Liver (tissue), 3 donors: ENCODE data around the gene VSTM2L.

Source experiments
- EGR1 ChIP-seq, 2 donors: IDR thresholded peaks; 2 replicates each; pipeline ENCODE4 v1.6.1; 2016 to 2018; ENCODE audit warnings: antibody characterized with exemption in 2 of 2, low read depth in 2 of 2
- GABPA ChIP-seq, 2 donors: IDR thresholded peaks in 1 of 2; conservative IDR thresholded peaks in 1 of 2; 2 replicates each; pipeline ENCODE4 v1.6.1; 2016; ENCODE audit warnings: antibody characterized with exemption in 2 of 2, mild to moderate bottlenecking in 1 of 2, moderate library complexity in 1 of 2
- HNF4A ChIP-seq, 2 donors: conservative IDR thresholded peaks; 2 replicates each; pipeline ENCODE4 v1.6.1; 2016; ENCODE audit warnings: antibody characterized with exemption in 2 of 2, mild to moderate bottlenecking in 2 of 2
- JUND ChIP-seq, 2 donors: IDR thresholded peaks; 2 replicates each; pipeline ENCODE4 v1.6.1; 2016; ENCODE audit warnings: antibody characterized with exemption in 2 of 2
- RXRA ChIP-seq, 2 donors: IDR thresholded peaks; 2 replicates each; pipeline ENCODE4 v1.6.1; 2017 to 2018; ENCODE audit warnings: antibody characterized with exemption in 2 of 2, mild to moderate bottlenecking in 1 of 2
- TAF1 ChIP-seq: conservative IDR thresholded peaks from 2 replicates; pipeline ENCODE4 v1.6.1; 2016; ENCODE audit warnings: antibody characterized with exemption, mild to moderate bottlenecking
- YY1 ChIP-seq: IDR thresholded peaks from 2 replicates; pipeline ENCODE4 v1.6.1; 2016; ENCODE audit warnings: antibody characterized with exemption, mild to moderate bottlenecking
- TF ChIP-seq, protein P1 (sequence below): fragments of 150-350 bp; IDR thresholded peaks from 2 replicates; pipeline ENCODE4 v1.5.1; 2017; ENCODE audit warnings: improper control_type of control experiment, low read depth, low read length; ENCODE audit not compliant: missing input control
- TF ChIP-seq, protein P2 (sequence below): IDR thresholded peaks from 2 replicates; pipeline ENCODE4 v1.6.1; 2016; ENCODE audit warnings: antibody characterized with exemption
- TF ChIP-seq, protein P3 (sequence below): IDR thresholded peaks from 2 replicates; pipeline ENCODE4 v1.6.1; 2016; ENCODE audit warnings: antibody characterized with exemption
- TF ChIP-seq, protein P4 (sequence below): IDR thresholded peaks from 2 replicates; pipeline ENCODE4 v1.6.1; 2016; ENCODE audit warnings: antibody characterized with exemption, mild to moderate bottlenecking
- donor health status: healthy.
- donor health status: healthy.

DNA sequence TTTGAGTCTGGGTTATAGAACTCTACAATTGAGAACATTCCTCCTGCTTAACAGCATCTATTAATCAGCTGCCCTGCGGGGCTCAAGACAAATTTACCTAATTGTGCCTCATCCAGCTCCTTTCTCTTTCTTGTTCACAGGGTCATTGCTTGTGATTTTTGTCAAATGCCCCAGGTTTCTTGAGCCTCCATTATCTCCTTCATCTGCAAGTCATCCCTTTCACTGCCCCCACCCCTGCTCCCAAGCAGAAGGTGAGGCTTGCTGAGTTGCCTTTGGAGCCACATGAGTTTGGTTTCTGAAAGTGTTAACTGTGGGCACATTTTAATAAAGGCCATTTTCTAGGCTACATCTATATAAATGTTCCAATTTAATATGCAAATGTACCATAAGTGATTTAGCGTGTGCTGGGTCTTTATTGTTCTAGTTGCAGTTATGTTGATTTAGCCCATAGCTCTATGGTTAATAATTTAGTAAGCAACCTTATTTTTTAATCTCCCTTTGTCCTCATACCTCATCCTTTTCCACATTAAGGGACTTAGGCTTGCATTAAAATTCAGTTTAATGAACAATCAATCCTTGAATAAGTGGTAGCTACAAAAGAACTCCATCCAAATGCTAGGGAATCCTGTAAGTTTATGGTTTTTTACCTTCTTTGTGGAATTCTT lies 56.1 kb downstream of the VSTM2L start:
- TF ChIP-seq, protein P1, sequence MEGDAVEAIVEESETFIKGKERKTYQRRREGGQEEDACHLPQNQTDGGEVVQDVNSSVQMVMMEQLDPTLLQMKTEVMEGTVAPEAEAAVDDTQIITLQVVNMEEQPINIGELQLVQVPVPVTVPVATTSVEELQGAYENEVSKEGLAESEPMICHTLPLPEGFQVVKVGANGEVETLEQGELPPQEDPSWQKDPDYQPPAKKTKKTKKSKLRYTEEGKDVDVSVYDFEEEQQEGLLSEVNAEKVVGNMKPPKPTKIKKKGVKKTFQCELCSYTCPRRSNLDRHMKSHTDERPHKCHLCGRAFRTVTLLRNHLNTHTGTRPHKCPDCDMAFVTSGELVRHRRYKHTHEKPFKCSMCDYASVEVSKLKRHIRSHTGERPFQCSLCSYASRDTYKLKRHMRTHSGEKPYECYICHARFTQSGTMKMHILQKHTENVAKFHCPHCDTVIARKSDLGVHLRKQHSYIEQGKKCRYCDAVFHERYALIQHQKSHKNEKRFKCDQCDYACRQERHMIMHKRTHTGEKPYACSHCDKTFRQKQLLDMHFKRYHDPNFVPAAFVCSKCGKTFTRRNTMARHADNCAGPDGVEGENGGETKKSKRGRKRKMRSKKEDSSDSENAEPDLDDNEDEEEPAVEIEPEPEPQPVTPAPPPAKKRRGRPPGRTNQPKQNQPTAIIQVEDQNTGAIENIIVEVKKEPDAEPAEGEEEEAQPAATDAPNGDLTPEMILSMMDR = no peak
- TF ChIP-seq GABPA (IDR thresholded peaks at IDR 0.05 in 1 of 2, conservative IDR thresholded peaks at IDR 0.05 in 1 of 2) (no peak), TAF1 (no peak), HNF4A (conservative IDR thresholded peaks at IDR 0.05) (no peak), YY1 (no peak), RXRA (IDR thresholded peaks at IDR 0.05) (no peak), EGR1 (IDR thresholded peaks at IDR 0.05; ENCODE audit: low read depth in 2 of 2) (no peak), JUND (IDR thresholded peaks at IDR 0.05) (no peak)
- TF ChIP-seq, protein P2, sequence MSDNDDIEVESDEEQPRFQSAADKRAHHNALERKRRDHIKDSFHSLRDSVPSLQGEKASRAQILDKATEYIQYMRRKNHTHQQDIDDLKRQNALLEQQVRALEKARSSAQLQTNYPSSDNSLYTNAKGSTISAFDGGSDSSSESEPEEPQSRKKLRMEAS = no peak
- TF ChIP-seq, protein P3, sequence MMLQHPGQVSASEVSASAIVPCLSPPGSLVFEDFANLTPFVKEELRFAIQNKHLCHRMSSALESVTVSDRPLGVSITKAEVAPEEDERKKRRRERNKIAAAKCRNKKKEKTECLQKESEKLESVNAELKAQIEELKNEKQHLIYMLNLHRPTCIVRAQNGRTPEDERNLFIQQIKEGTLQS = no peak
- TF ChIP-seq, protein P4, sequence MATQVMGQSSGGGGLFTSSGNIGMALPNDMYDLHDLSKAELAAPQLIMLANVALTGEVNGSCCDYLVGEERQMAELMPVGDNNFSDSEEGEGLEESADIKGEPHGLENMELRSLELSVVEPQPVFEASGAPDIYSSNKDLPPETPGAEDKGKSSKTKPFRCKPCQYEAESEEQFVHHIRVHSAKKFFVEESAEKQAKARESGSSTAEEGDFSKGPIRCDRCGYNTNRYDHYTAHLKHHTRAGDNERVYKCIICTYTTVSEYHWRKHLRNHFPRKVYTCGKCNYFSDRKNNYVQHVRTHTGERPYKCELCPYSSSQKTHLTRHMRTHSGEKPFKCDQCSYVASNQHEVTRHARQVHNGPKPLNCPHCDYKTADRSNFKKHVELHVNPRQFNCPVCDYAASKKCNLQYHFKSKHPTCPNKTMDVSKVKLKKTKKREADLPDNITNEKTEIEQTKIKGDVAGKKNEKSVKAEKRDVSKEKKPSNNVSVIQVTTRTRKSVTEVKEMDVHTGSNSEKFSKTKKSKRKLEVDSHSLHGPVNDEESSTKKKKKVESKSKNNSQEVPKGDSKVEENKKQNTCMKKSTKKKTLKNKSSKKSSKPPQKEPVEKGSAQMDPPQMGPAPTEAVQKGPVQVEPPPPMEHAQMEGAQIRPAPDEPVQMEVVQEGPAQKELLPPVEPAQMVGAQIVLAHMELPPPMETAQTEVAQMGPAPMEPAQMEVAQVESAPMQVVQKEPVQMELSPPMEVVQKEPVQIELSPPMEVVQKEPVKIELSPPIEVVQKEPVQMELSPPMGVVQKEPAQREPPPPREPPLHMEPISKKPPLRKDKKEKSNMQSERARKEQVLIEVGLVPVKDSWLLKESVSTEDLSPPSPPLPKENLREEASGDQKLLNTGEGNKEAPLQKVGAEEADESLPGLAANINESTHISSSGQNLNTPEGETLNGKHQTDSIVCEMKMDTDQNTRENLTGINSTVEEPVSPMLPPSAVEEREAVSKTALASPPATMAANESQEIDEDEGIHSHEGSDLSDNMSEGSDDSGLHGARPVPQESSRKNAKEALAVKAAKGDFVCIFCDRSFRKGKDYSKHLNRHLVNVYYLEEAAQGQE = no peak
